SK-N-SH (cell line): ENCODE data around the gene TPO. TPM values are rescaled to one million over a fixed set of nuclear protein-coding genes. Genes with fewer than 3 reads are reported as not detected.

Source experiments
- CTCF ChIA-PET: fragments of 300-600, 350-600 bp; formaldehyde crosslinking; extraction: SDS; loops from one replicate; lab custom pipeline; 2021; lab: Yijun Ruan, JAX
- POLR2A ChIA-PET: fragments of 350-600 bp; sonication (Branson Sonifier 250); formaldehyde crosslinking; extraction: SDS; loops from one replicate; lab custom pipeline; 2020; ENCODE audit warnings: antibody characterized with exemption, inconsistent platforms; lab: Yijun Ruan, JAX
- DNase-seq: peaks from one replicate; pipeline ENCODE4 v3.0.0; 2012
- H2AFZ ChIP-seq: fragments of 200-600 bp; sonication (generic); 2 replicates; pipeline ENCODE4 v1.8.1; 2016; ENCODE audit warnings: antibody characterized with exemption, mild to moderate bottlenecking, low read depth
- H3F3A ChIP-seq: fragments of 200-600 bp; sonication (generic); replicated peaks from 2 replicates; pipeline ENCODE3; 2016; ENCODE audit warnings: antibody characterized with exemption, mild to moderate bottlenecking; ENCODE audit not compliant: insufficient read depth
- H3K27ac ChIP-seq, 2 experiments: fragments of 200-500 bp in 1 of 2; fragments of 200-600 bp in 1 of 2; sonication (Bioruptor generic) in 1 of 2; sonication (generic), shearing (Covaris generic) in 1 of 2; 2 replicates each; pipeline versions ENCODE4 v1.5.1 to v1.6.1; 2014 to 2016; ENCODE audit warnings: low read depth in 2 of 2, inconsistent platforms in 1 of 2, low read length in 1 of 2, mild to moderate bottlenecking in 1 of 2, mixed read lengths in 1 of 2
- H3K27me3 ChIP-seq: fragments of 200-600 bp; sonication (generic), shearing (Covaris generic); 2 replicates; pipeline ENCODE4 v1.6.1; 2016; ENCODE audit warnings: mixed run types; ENCODE audit not compliant: insufficient read depth
- H3K36me3 ChIP-seq, 2 experiments: fragments of 200-500 bp in 1 of 2; fragments of 200-600 bp in 1 of 2; sonication (Bioruptor generic) in 1 of 2; sonication (generic) in 1 of 2; replicated peaks in 1 of 2; 2 replicates each; pipeline versions ENCODE3 to v1.5.1; 2014 to 2016; ENCODE audit warnings: low read length in 1 of 2, mild to moderate bottlenecking in 1 of 2; ENCODE audit not compliant: insufficient read depth in 2 of 2, control insufficient read depth in 1 of 2
- H3K4me1 ChIP-seq, 2 experiments: fragments of 200-500 bp in 1 of 2; fragments of 200-600 bp in 1 of 2; sonication (Bioruptor generic) in 1 of 2; sonication (generic), shearing (Covaris generic) in 1 of 2; 2 replicates each; pipeline versions ENCODE4 v1.5.1 to v1.6.1; 2014 to 2016; ENCODE audit warnings: low read depth in 1 of 2, low read length in 1 of 2, mixed run types in 1 of 2; ENCODE audit not compliant: insufficient read depth in 2 of 2, control insufficient read depth in 1 of 2
- H3K4me2 ChIP-seq: fragments of 200-600 bp; sonication (generic), shearing (Covaris generic); 2 replicates; pipeline ENCODE4 v1.6.1; 2017; ENCODE audit warnings: mixed run types
- H3K4me3 ChIP-seq, 2 experiments: fragments of 200-500 bp in 1 of 2; fragments of 200-600 bp in 1 of 2; sonication (Bioruptor generic) in 1 of 2; sonication (generic), shearing (Covaris generic) in 1 of 2; 2 replicates each; pipeline versions ENCODE4 v1.5.1 to v1.8.1; 2014 to 2016; ENCODE audit warnings: low read depth in 2 of 2, inconsistent platforms in 1 of 2, low read length in 1 of 2, mild to moderate bottlenecking in 1 of 2, mixed read lengths in 1 of 2, moderate library complexity in 1 of 2
- H3K79me2 ChIP-seq: fragments of 200-600 bp; sonication (generic); 2 replicates; pipeline ENCODE4 v1.8.1; 2017; ENCODE audit warnings: mild to moderate bottlenecking; ENCODE audit not compliant: insufficient read depth
- H3K9ac ChIP-seq: fragments of 200-600 bp; sonication (generic); 2 replicates; pipeline ENCODE4 v1.6.1; 2017; ENCODE audit warnings: mixed run types
- H3K9me2 ChIP-seq: fragments of 200-600 bp; sonication (generic); 2 replicates; pipeline ENCODE4 v1.6.1; 2017; ENCODE audit warnings: mixed run types
- H3K9me3 ChIP-seq: fragments of 200-600 bp; sonication (generic); 2 replicates; pipeline ENCODE4 v1.6.1; 2017; ENCODE audit warnings: mixed run types, mild to moderate bottlenecking, moderate library complexity
- H4K20me1 ChIP-seq: fragments of 200-600 bp; sonication (generic); 2 replicates; pipeline ENCODE4 v1.6.1; 2017; ENCODE audit warnings: mild to moderate bottlenecking, mixed run types; ENCODE audit not compliant: insufficient read depth
- CHD2 ChIP-seq: fragments of 150-350 bp; IDR thresholded peaks from 2 replicates; pipeline ENCODE4 v1.6.1; 2018; ENCODE audit warnings: low read length; ENCODE audit not compliant: partially characterized antibody
- CTCF ChIP-seq: fragments of 200-600 bp; sonication (generic); IDR thresholded peaks from 2 replicates; pipeline ENCODE4 v1.6.1; 2017; ENCODE audit warnings: antibody characterized with exemption, mild to moderate bottlenecking, moderate library complexity
- EZH2phosphoT487 ChIP-seq: fragments of 200-600 bp; sonication (generic); IDR thresholded peaks from 2 replicates; pipeline ENCODE4 v1.6.1; 2017; ENCODE audit warnings: low read depth, mixed run types, mild to moderate bottlenecking, antibody characterized with exemption, moderate library complexity, borderline replicate concordance
- FOSL2 ChIP-seq: IDR thresholded peaks from 2 replicates; pipeline ENCODE4 v1.4.0; 2012; ENCODE audit warnings: low read depth, mild to moderate bottlenecking, moderate library complexity, borderline replicate concordance
- FOXJ3 ChIP-seq: sonication (generic); formaldehyde crosslinking; IDR thresholded peaks from 2 replicates; pipeline ENCODE4 v1.5.1; 2020; ENCODE audit warnings: mild to moderate bottlenecking, missing genetic modification reagents
- GABPA ChIP-seq: IDR thresholded peaks from 2 replicates; pipeline ENCODE4 v1.4.0; 2012; ENCODE audit warnings: low read depth, mild to moderate bottlenecking
- GATA2 ChIP-seq: sonication (generic); formaldehyde crosslinking; IDR thresholded peaks from 2 replicates; pipeline ENCODE4 v1.5.0; 2020; ENCODE audit warnings: mild to moderate bottlenecking, missing genetic modification reagents
- IRF3 ChIP-seq: fragments of 150-350 bp; IDR thresholded peaks from 2 replicates; pipeline ENCODE4 v1.6.1; 2016; ENCODE audit warnings: mild to moderate bottlenecking, low read depth, low read length
- NFIC ChIP-seq: IDR thresholded peaks from 2 replicates; pipeline ENCODE4 v1.4.0; 2012; ENCODE audit warnings: borderline replicate concordance
- PBX3 ChIP-seq: IDR thresholded peaks from 2 replicates; pipeline ENCODE4; 2012
- RCOR1 ChIP-seq: fragments of 150-350 bp; IDR thresholded peaks from 2 replicates; pipeline ENCODE4 v1.6.1; 2017; ENCODE audit warnings: antibody characterized with exemption, low read length
- REST ChIP-seq: IDR thresholded peaks from 2 replicates; pipeline ENCODE4 v1.6.1; 2012; ENCODE audit warnings: mild to moderate bottlenecking, low read depth, low read length, moderate library complexity
- SMC3 ChIP-seq: IDR thresholded peaks from 2 replicates; pipeline ENCODE4 v1.6.1; 2012; ENCODE audit warnings: low read depth, low read length, improper control_type of control experiment
- TCF12 ChIP-seq: IDR thresholded peaks from 2 replicates; pipeline ENCODE4 v1.4.0; 2012
- TEAD4 ChIP-seq: IDR thresholded peaks from 2 replicates; pipeline ENCODE4 v1.4.0; 2012; ENCODE audit warnings: mild to moderate bottlenecking, borderline replicate concordance; ENCODE audit not compliant: insufficient read depth
- USF1 ChIP-seq: IDR thresholded peaks from 2 replicates; pipeline ENCODE4 v1.4.0; 2012; ENCODE audit warnings: low read depth, borderline replicate concordance
- USF2 ChIP-seq: fragments of 150-350 bp; IDR thresholded peaks from 2 replicates; pipeline ENCODE4 v1.6.1; 2017; ENCODE audit warnings: antibody characterized with exemption, low read length, low read depth, borderline replicate concordance
- WGBS: methylation state at CpG from one replicate; pipeline ENCODE4 v1.1.6; 2017; ENCODE audit warnings: low lambda C conversion rate; 5-methylcytosine and 5-hydroxymethylcytosine counted together
- polyA plus RNA-seq, 3 experiments: library from polyadenylated mRNA; depleted of rRNA; stranded (reverse); fragments of >200 nt; gene quantifications; 2 replicates each; pipeline ENCODE4 v1.2.3, GENCODE V29; 2012

Gene TPO
- polyA plus RNA-seq, 1 of the 3 experiments (the other 2 are of a cell fraction), result not detected

- Histone ChIP-seq H3K4me3 (no peak overlapping the region), H3K79me2 (no peaks in the 10 kb centered on the region), H3K9me3 (no peaks in the 10 kb centered on the region), H3K4me2 (no peak overlapping the region), H3K27ac (no peak overlapping the region), H4K20me1 (no peaks in the 10 kb centered on the region), H3K4me1 (no peaks in the 10 kb centered on the region), H3F3A (no peaks in the 10 kb centered on the region), H3K27me3 (no peaks in the 10 kb centered on the region), H3K9ac (no peak overlapping the region), H3K36me3 (no peaks in the 10 kb centered on the region), H3K9me2 (no peaks in the 10 kb centered on the region), H2AFZ (no peak overlapping the region)
- CTCF ChIA-PET, result interaction anchor here (1.0 kb wide), 1 partner anchor 52 kb away, joined by 4 read pairs; no protein-coding TSS in a partner anchor
- DNase-seq, result no peak
- 60% methylated on average over 20 of the region's 24 CpGs for WGBS
- TF ChIP-seq EZH2phosphoT487, result no peak
- no peak for TF ChIP-seq REST
- TF ChIP-seq GATA2 (CRISPR knock-in tag), result no peak
- no peak for TF ChIP-seq TEAD4
- no peak for TF ChIP-seq PBX3
- no peak for TF ChIP-seq FOXJ3 (CRISPR knock-in tag)
- no peak for TF ChIP-seq RCOR1
- TF ChIP-seq SMC3, result no peak
- no peak for TF ChIP-seq TCF12
- no peak for TF ChIP-seq USF2
- POLR2A ChIA-PET, result no interaction called here
Measured at GRCh38 chr2:1493431-1494126, 80.3 kb downstream of the TPO start.

GRCh38 chr2:1494257-1494656, 81.0 kb downstream of the TPO start:
- CTCF ChIA-PET, result no interaction called here
- WGBS, result 61% methylated on average over 10 of the region's 12 CpGs
- H3K4me1 ChIP-seq, result no peaks in the 10 kb centered on the region
- DNase-seq, result no peak
- H3K9ac ChIP-seq, result no peak overlapping the region
- no peak overlapping the region for H2AFZ ChIP-seq
- no peaks in the 10 kb centered on the region for H3K9me2 ChIP-seq
- H3K27ac ChIP-seq, result no peak overlapping the region
- H3K36me3 ChIP-seq, result no peaks in the 10 kb centered on the region
- H3K79me2 ChIP-seq, result no peaks in the 10 kb centered on the region
- no peaks in the 10 kb centered on the region for H3K9me3 ChIP-seq
- no peak overlapping the region for H3K4me3 ChIP-seq
- H3K4me2 ChIP-seq, result no peak overlapping the region
- POLR2A ChIA-PET, result no interaction called here
- H3F3A ChIP-seq, result no peaks in the 10 kb centered on the region
- H4K20me1 ChIP-seq, result no peaks in the 10 kb centered on the region
- no peaks in the 10 kb centered on the region for H3K27me3 ChIP-seq
- TF ChIP-seq GABPA, result no peak
- TF ChIP-seq NFIC, result no peak
- no peak for TF ChIP-seq TCF12
- no peak for TF ChIP-seq FOSL2
- no peak for TF ChIP-seq USF1
- TF ChIP-seq SMC3, result no peak
- no peak for TF ChIP-seq CTCF
- no peak for TF ChIP-seq IRF3
- TF ChIP-seq CHD2, result no peak
